Measurements from ENCODE around the gene ATP6V0C.

- TF ChIP-seq, protein P1, sequence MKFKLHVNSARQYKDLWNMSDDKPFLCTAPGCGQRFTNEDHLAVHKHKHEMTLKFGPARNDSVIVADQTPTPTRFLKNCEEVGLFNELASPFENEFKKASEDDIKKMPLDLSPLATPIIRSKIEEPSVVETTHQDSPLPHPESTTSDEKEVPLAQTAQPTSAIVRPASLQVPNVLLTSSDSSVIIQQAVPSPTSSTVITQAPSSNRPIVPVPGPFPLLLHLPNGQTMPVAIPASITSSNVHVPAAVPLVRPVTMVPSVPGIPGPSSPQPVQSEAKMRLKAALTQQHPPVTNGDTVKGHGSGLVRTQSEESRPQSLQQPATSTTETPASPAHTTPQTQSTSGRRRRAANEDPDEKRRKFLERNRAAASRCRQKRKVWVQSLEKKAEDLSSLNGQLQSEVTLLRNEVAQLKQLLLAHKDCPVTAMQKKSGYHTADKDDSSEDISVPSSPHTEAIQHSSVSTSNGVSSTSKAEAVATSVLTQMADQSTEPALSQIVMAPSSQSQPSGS (IDR thresholded peaks at IDR 0.05; ENCODE audit: low read length) = no peak
- TF ChIP-seq, protein P2, sequence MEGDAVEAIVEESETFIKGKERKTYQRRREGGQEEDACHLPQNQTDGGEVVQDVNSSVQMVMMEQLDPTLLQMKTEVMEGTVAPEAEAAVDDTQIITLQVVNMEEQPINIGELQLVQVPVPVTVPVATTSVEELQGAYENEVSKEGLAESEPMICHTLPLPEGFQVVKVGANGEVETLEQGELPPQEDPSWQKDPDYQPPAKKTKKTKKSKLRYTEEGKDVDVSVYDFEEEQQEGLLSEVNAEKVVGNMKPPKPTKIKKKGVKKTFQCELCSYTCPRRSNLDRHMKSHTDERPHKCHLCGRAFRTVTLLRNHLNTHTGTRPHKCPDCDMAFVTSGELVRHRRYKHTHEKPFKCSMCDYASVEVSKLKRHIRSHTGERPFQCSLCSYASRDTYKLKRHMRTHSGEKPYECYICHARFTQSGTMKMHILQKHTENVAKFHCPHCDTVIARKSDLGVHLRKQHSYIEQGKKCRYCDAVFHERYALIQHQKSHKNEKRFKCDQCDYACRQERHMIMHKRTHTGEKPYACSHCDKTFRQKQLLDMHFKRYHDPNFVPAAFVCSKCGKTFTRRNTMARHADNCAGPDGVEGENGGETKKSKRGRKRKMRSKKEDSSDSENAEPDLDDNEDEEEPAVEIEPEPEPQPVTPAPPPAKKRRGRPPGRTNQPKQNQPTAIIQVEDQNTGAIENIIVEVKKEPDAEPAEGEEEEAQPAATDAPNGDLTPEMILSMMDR (IDR thresholded peaks at IDR 0.05; ENCODE audit: control extremely low read depth in 1 of 3, insufficient read depth in 1 of 3, low read depth in 1 of 3, low read length in 3 of 3) = no peak
- no peak for TF ChIP-seq HDAC2 (IDR thresholded peaks at IDR 0.05; ENCODE audit: borderline replicate concordance in 1 of 2, low read depth in 2 of 2, low read length in 2 of 2)
- no peak for TF ChIP-seq MAFK (IDR thresholded peaks at IDR 0.05; ENCODE audit: low read depth, low read length)
- no peak for TF ChIP-seq CBX5 (IDR thresholded peaks at IDR 0.05; ENCODE audit: low read depth, low read length)
- no peak for TF ChIP-seq POLR2AphosphoS5 (IDR thresholded peaks at IDR 0.05; ENCODE audit: low read depth, low read length)
Observed at GRCh38 chr16:2482708-2483534, 30.8 kb upstream of the ATP6V0C start.

Data from H1 (cell line).